Gastrocnemius medialis (tissue), 4 donors: Measurements from ENCODE around the gene SLC5A6. TPM values are rescaled to one million over a fixed set of nuclear protein-coding genes. Genes with fewer than 3 reads are reported as not detected.
A peak's percentile ranks its signal among the peaks of the same experiment; 100 is the strongest.

Source experiments
- ATAC-seq, 2 donors: fragments of 150-250 bp; one replicate each; pipeline ENCODE4 v1.9.1; 2016
- DNase-seq, 2 donors: peaks; one replicate each; pipeline ENCODE4 v3.0.0-alpha.2; 2019
- H3K27ac ChIP-seq, 4 donors: fragments of 200-600 bp; sonication (generic); 1 replicate in 1 of 4; 2 replicates in 3 of 4; pipeline ENCODE4 v1.5.1; 2016 to 2018; ENCODE audit warnings: mild to moderate bottlenecking in 2 of 4, moderate library complexity in 1 of 4
- H3K27me3 ChIP-seq, 3 donors: fragments of 200-600 bp; sonication (generic) in 2 of 3; 1 replicate in 1 of 3; 2 replicates in 2 of 3; pipeline versions ENCODE4 v1.5.1 to v1.6.0; 2016 to 2019; ENCODE audit warnings: mild to moderate bottlenecking in 1 of 3, moderate library complexity in 1 of 3
- H3K36me3 ChIP-seq, 2 donors: fragments of 200-600 bp; sonication (generic) in 1 of 2; one replicate each; pipeline ENCODE4 v1.5.1; 2017 to 2018
- H3K4me1 ChIP-seq, 2 donors: fragments of 200-600 bp; sonication (generic) in 1 of 2; one replicate each; pipeline ENCODE4 v1.5.1; 2016 to 2017; ENCODE audit warnings: mild to moderate bottlenecking in 2 of 2
- H3K4me3 ChIP-seq, 4 donors: fragments of 200-600 bp; sonication (generic) in 3 of 4; 1 replicate in 1 of 4; 2 replicates in 3 of 4; pipeline ENCODE4 v1.5.1; 2016 to 2019; ENCODE audit warnings: mild to moderate bottlenecking in 2 of 4
- H3K9me3 ChIP-seq, 3 donors: fragments of 200-600 bp; sonication (generic) in 2 of 3; 1 replicate in 1 of 3; 2 replicates in 2 of 3; pipeline ENCODE4 v1.5.1; 2016 to 2019
- CTCF ChIP-seq, 5 experiments: fragments of 450-650 bp in 3 of 5; fragments of 200-600 bp in 2 of 5; sonication (generic) in 2 of 5; IDR thresholded peaks in 4 of 5; conservative IDR thresholded peaks in 1 of 5; 1 replicate in 4 of 5; 2 replicates in 1 of 5; pipeline ENCODE4 v1.5.1; 2016 to 2019; ENCODE audit warnings: antibody characterized with exemption in 5 of 5, mild to moderate bottlenecking in 3 of 5, moderate library complexity in 3 of 5
- POLR2A ChIP-seq, 2 donors: fragments of 450-650 bp; IDR thresholded peaks; one replicate each; pipeline ENCODE4 v1.6.1; 2017; ENCODE audit warnings: antibody characterized with exemption in 2 of 2, mild to moderate bottlenecking in 2 of 2, moderate library complexity in 2 of 2
- in situ Hi-C, 4 donors: fragments of 200-750 bp; cut with MboI; loops; one replicate each; pipeline versions ENCODE4 v1.15.0 to v1.8.0; 2017; ENCODE audit warnings: low sequenced_read_pairs in 4 of 4
- intact Hi-C: fragments of 100-400 bp; cut with DNase I; formaldehyde crosslinking; loops from one replicate; pipeline ENCODE4 v1.15.1; 2023; ENCODE audit warnings: low total_unique reads
- total RNA-seq, 4 donors: library from RNA; depleted of rRNA; stranded (reverse); fragments of >200 nt; gene quantifications; one replicate each; pipeline versions ENCODE4 v1.1.0 to v1.2.3, GENCODE V29; 2016

SLC5A6 gene
- total RNA-seq, 4 donors from 2014 or later = 19.0 to 46.5 (median 32.5) TPM

- no peaks in the 10 kb centered on the region for H3K27me3 ChIP-seq
- in situ Hi-C loops = loop anchor here in 1 of 4 donors (25.0 kb wide), 1 partner anchor 213 kb away; the partner anchor contains the start of gene MAPRE3
- no peak for DNase-seq
- TF ChIP-seq CTCF (IDR thresholded peaks at IDR 0.05 in 4 of 5, conservative IDR thresholded peaks at IDR 0.05 in 1 of 5) = no peak
- no peak for TF ChIP-seq POLR2A (IDR thresholded peaks at IDR 0.05)
- no peak for ATAC-seq
- no peak overlapping the region for H3K4me3 ChIP-seq
- no peaks in the 10 kb centered on the region for H3K36me3 ChIP-seq
- intact Hi-C loops = no loop called here
- H3K9me3 ChIP-seq = no peaks in the 10 kb centered on the region
- peaks cover under 1 to 5% of the 10 kb centered on the region in 2 donors for H3K4me1 ChIP-seq
- H3K27ac ChIP-seq = no peak overlapping the region
Measured at GRCh38 chr2:27175330-27175729, 36.7 kb downstream of the SLC5A6 start.

- H3K36me3 ChIP-seq = no peaks in the 10 kb centered on the region
- no peak overlapping the region for H3K27ac ChIP-seq
- no peaks in the 10 kb centered on the region for H3K27me3 ChIP-seq
- no peak for DNase-seq
- intact Hi-C loops (no loop called here), in situ Hi-C loops (loop anchor here in 1 of 4 donors (25.0 kb wide), 1 partner anchor 212 kb away; the partner anchor contains the start of gene MAPRE3)
- no peak overlapping the region for H3K4me3 ChIP-seq
- H3K9me3 ChIP-seq = no peaks in the 10 kb centered on the region
- no peak for ATAC-seq
- peaks cover 5 to 12% of the 10 kb centered on the region in 2 donors for H3K4me1 ChIP-seq
- TF ChIP-seq CTCF (IDR thresholded peaks at IDR 0.05 in 4 of 5, conservative IDR thresholded peaks at IDR 0.05 in 1 of 5) = no peak
- TF ChIP-seq POLR2A (IDR thresholded peaks at IDR 0.05) = no peak
Measured at GRCh38 chr2:27174638-27175037, 37.4 kb downstream of the SLC5A6 start.

- intact Hi-C loops = no loop called here
- no peak overlapping the region for H3K27ac ChIP-seq
- TF ChIP-seq CTCF (IDR thresholded peaks at IDR 0.05 in 4 of 5, conservative IDR thresholded peaks at IDR 0.05 in 1 of 5) (no peak), POLR2A (IDR thresholded peaks at IDR 0.05) (no peak)
- H3K4me1 ChIP-seq = peaks cover 5 to 12% of the 10 kb centered on the region in 2 donors
- no peaks in the 10 kb centered on the region for H3K27me3 ChIP-seq
- DNase-seq (no peak), ATAC-seq (no peak)
- H3K36me3 ChIP-seq = no peaks in the 10 kb centered on the region
- H3K9me3 ChIP-seq = no peaks in the 10 kb centered on the region
- in situ Hi-C loops = no loop called here
- no peak overlapping the region for H3K4me3 ChIP-seq
Measured at GRCh38 chr2:27171351-27171848, 40.7 kb downstream of the SLC5A6 start.

- Histone ChIP-seq H3K4me3 (no peak overlapping the region), H3K36me3 (no peaks in the 10 kb centered on the region), H3K27me3 (no peaks in the 10 kb centered on the region), H3K9me3 (no peaks in the 10 kb centered on the region), H3K27ac (no peak overlapping the region), H3K4me1 (peaks cover 5 to 12% of the 10 kb centered on the region in 2 donors)
- TF ChIP-seq CTCF (IDR thresholded peaks at IDR 0.05 in 4 of 5, conservative IDR thresholded peaks at IDR 0.05 in 1 of 5) = no peak
- TF ChIP-seq POLR2A (IDR thresholded peaks at IDR 0.05) = no peak
- ATAC-seq (peak; percentile 37 to 81), DNase-seq (peak in 1 of 2 donors; percentile 12)
- in situ Hi-C loops = no loop called here
- intact Hi-C loops = loop anchor here (1.0 kb wide), 1 partner anchor 21 kb away; no protein-coding TSS in a partner anchor
Measured at GRCh38 chr2:27170581-27171337, 41.3 kb downstream of the SLC5A6 start.
